Upper lobe of left lung (tissue), 4 donors: ENCODE measurements around the gene REX1BD.

Experiments
- POLR2AphosphoS5 ChIP-seq, 2 donors: sonication (generic); formaldehyde crosslinking; IDR thresholded peaks; one replicate each; pipeline ENCODE4 v1.5.1; 2017; ENCODE audit warnings: antibody characterized with exemption in 2 of 2
- TF ChIP-seq, protein P1 (sequence below), 6 experiments: fragments of 450-650 bp in 4 of 6; fragments of 200-600 bp in 2 of 6; sonication (generic) in 2 of 6; IDR thresholded peaks; one replicate each; pipeline ENCODE4 v1.5.1; 2016 to 2019; ENCODE audit warnings: antibody characterized with exemption in 6 of 6

- TF ChIP-seq, protein P1, sequence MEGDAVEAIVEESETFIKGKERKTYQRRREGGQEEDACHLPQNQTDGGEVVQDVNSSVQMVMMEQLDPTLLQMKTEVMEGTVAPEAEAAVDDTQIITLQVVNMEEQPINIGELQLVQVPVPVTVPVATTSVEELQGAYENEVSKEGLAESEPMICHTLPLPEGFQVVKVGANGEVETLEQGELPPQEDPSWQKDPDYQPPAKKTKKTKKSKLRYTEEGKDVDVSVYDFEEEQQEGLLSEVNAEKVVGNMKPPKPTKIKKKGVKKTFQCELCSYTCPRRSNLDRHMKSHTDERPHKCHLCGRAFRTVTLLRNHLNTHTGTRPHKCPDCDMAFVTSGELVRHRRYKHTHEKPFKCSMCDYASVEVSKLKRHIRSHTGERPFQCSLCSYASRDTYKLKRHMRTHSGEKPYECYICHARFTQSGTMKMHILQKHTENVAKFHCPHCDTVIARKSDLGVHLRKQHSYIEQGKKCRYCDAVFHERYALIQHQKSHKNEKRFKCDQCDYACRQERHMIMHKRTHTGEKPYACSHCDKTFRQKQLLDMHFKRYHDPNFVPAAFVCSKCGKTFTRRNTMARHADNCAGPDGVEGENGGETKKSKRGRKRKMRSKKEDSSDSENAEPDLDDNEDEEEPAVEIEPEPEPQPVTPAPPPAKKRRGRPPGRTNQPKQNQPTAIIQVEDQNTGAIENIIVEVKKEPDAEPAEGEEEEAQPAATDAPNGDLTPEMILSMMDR (IDR thresholded peaks at IDR 0.05) = no peak
- TF ChIP-seq POLR2AphosphoS5 (IDR thresholded peaks at IDR 0.05) = no peak
Measured at GRCh38 chr19:18636183-18636968, 47.8 kb downstream of the REX1BD start.
